Progenitor cell of endocrine pancreas (in vitro differentiated cells): ENCODE results near the gene SRGN. TPM values are rescaled to one million over a fixed set of nuclear protein-coding genes. Genes with fewer than 3 reads are reported as not detected.

Experiments used
- DNase-seq: peaks from one replicate; pipeline ENCODE4 v3.0.0; 2021; ENCODE audit warnings: low spot score; ENCODE audit not compliant: unreplicated experiment
- H3K27ac Mint-ChIP-seq: 2 replicates; pipeline ENCODE4 v1.8.0; 2021; ENCODE audit warnings: mild to moderate bottlenecking, moderate library complexity, mixed read lengths
- H3K27me3 Mint-ChIP-seq: 2 replicates; pipeline ENCODE4 v1.8.0; 2021; ENCODE audit warnings: mixed read lengths
- H3K36me3 Mint-ChIP-seq: 2 replicates; pipeline ENCODE4 v1.8.0; 2022; ENCODE audit warnings: mixed read lengths; ENCODE audit not compliant: insufficient read depth
- H3K4me1 Mint-ChIP-seq: 2 replicates; pipeline ENCODE4 v1.8.0; 2021; ENCODE audit warnings: low read depth, mixed read lengths
- H3K4me3 Mint-ChIP-seq: 2 replicates; pipeline ENCODE4 v1.8.0; 2021; ENCODE audit warnings: low read depth, mild to moderate bottlenecking, moderate library complexity, mixed read lengths
- H3K9me3 Mint-ChIP-seq: 2 replicates; pipeline ENCODE4 v1.8.0; 2021; ENCODE audit warnings: low read depth, mixed read lengths
- CTCF ChIP-seq: fragments of 200-600 bp; sonication (generic); IDR thresholded peaks from one replicate; pipeline ENCODE4 v1.5.0; 2021; ENCODE audit warnings: antibody characterized with exemption, mild to moderate bottlenecking; ENCODE audit not compliant: unreplicated experiment
- total RNA-seq: library from RNA; stranded (reverse); gene quantifications from 2 replicates; pipeline ENCODE4 v1.2.1, GENCODE V29; 2021

The SRGN gene
- total RNA-seq, 1 donor from 2014 or later, result not detected

GRCh38 chr10:69069090-69070042, 18.5 kb upstream of the SRGN start:
- DNase-seq, result no peak
- TF ChIP-seq CTCF, result no peak
- no peak overlapping the region for H3K27ac Mint-ChIP-seq
- no peaks in the 10 kb centered on the region for H3K36me3 Mint-ChIP-seq
- H3K4me1 Mint-ChIP-seq, result no peaks in the 10 kb centered on the region
- H3K9me3 Mint-ChIP-seq, result no peaks in the 10 kb centered on the region
- H3K27me3 Mint-ChIP-seq, result peaks cover 16% of the 10 kb centered on the region
- no peak overlapping the region for H3K4me3 Mint-ChIP-seq

GRCh38 chr10:69070951-69071350, 17.0 kb upstream of the SRGN start:
- DNase-seq, result no peak
- no peak for TF ChIP-seq CTCF
- H3K36me3 Mint-ChIP-seq, result no peaks in the 10 kb centered on the region

GRCh38 chr10:69071610-69072009, 16.3 kb upstream of the SRGN start:
- no peak for DNase-seq
- Mint-ChIP-seq H3K36me3 (no peaks in the 10 kb centered on the region), H3K27ac (no peak overlapping the region), H3K4me3 (no peak overlapping the region), H3K9me3 (no peaks in the 10 kb centered on the region), H3K4me1 (no peaks in the 10 kb centered on the region), H3K27me3 (peaks cover 8% of the 10 kb centered on the region)
- no peak for TF ChIP-seq CTCF

More at GRCh38 chr10:69070951-69071350, 17.0 kb upstream of the SRGN start:
- Mint-ChIP-seq H3K4me3 (no peak overlapping the region), H3K27ac (no peak overlapping the region), H3K4me1 (no peaks in the 10 kb centered on the region), H3K9me3 (no peaks in the 10 kb centered on the region), H3K27me3 (peaks cover 12% of the 10 kb centered on the region)

GRCh38 chr10:69073026-69073425, 14.9 kb upstream of the SRGN start:
- no peaks in the 10 kb centered on the region for H3K9me3 Mint-ChIP-seq
- peaks cover 8% of the 10 kb centered on the region for H3K27me3 Mint-ChIP-seq
- no peak for TF ChIP-seq CTCF
- no peak overlapping the region for H3K27ac Mint-ChIP-seq
- no peaks in the 10 kb centered on the region for H3K36me3 Mint-ChIP-seq
- DNase-seq, result no peak
- no peak overlapping the region for H3K4me3 Mint-ChIP-seq
- H3K4me1 Mint-ChIP-seq, result no peaks in the 10 kb centered on the region

- H3K4me1 Mint-ChIP-seq, result no peaks in the 10 kb centered on the region
- no peaks in the 10 kb centered on the region for H3K9me3 Mint-ChIP-seq
- no peak overlapping the region for H3K27ac Mint-ChIP-seq
Observed at GRCh38 chr10:69073736-69074364, 14.1 kb upstream of the SRGN start.

More at GRCh38 chr10:69073736-69074364, 14.1 kb upstream of the SRGN start:
- Mint-ChIP-seq H3K4me3 (no peak overlapping the region), H3K36me3 (no peaks in the 10 kb centered on the region), H3K27me3 (peaks cover 8% of the 10 kb centered on the region)
- no peak for TF ChIP-seq CTCF
- no peak for DNase-seq
